PC-9 (cell line): ENCODE results near the gene TTC7B. TPM values are rescaled to one million over a fixed set of nuclear protein-coding genes. Genes with fewer than 3 reads are reported as not detected.

ENCODE experiments used
- BruUV-seq: library from RNA; stranded (reverse); fragments of 400-500 nt; replicated peaks from 2 replicates; lab custom pipeline; 2021; lab: Mats Ljungman, UMichigan
- CTCF ChIA-PET: fragments of 300-600 bp; sonication (Branson Sonifier 250); formaldehyde crosslinking; loops from one replicate; lab custom pipeline; 2022; ENCODE audit warnings: antibody characterized with exemption; lab: Charles Lee
- POLR2A ChIA-PET: fragments of 300-600 bp; sonication (Branson Sonifier 250); formaldehyde crosslinking; loops from one replicate; lab custom pipeline; 2022; ENCODE audit warnings: antibody characterized with exemption; ENCODE audit not compliant: unreplicated experiment; lab: Charles Lee
- DNase-seq, 2 experiments: peaks; one replicate each; pipeline versions ENCODE4 v3.0.0 to v3.0.0-alpha.2; 2015 to 2022; ENCODE audit warnings: mixed read lengths in 1 of 2
- H2AFZ ChIP-seq: fragments of 200-600 bp; sonication (generic); 2 replicates; pipeline ENCODE4 v1.8.1; 2017; ENCODE audit warnings: antibody characterized with exemption
- H3F3A ChIP-seq: fragments of 200-600 bp; sonication (generic); 2 replicates; pipeline ENCODE4 v1.8.1; 2017; ENCODE audit warnings: antibody characterized with exemption, mild to moderate bottlenecking, low read depth; ENCODE audit not compliant: insufficient read depth
- H3K27ac ChIP-seq: fragments of 200-600 bp; sonication (generic); 2 replicates; pipeline ENCODE4 v1.6.1; 2016; ENCODE audit warnings: mixed run types
- H3K27me3 ChIP-seq: fragments of 200-600 bp; sonication (generic); 2 replicates; pipeline ENCODE4 v1.6.1; 2016; ENCODE audit warnings: low read depth, mixed run types; ENCODE audit not compliant: insufficient read depth
- H3K36me3 ChIP-seq: fragments of 200-600 bp; sonication (generic); 2 replicates; pipeline ENCODE4 v1.6.1; 2016; ENCODE audit warnings: low read depth, mixed run types
- H3K4me1 ChIP-seq: fragments of 200-600 bp; sonication (generic); replicated peaks from 2 replicates; pipeline ENCODE4 v1.6.1; 2016; ENCODE audit warnings: mixed run types; ENCODE audit not compliant: insufficient read depth
- H3K4me2 ChIP-seq: fragments of 200-600 bp; sonication (generic); 2 replicates; pipeline ENCODE4 v1.6.1; 2017; ENCODE audit warnings: mixed run types
- H3K4me3 ChIP-seq: fragments of 200-600 bp; sonication (generic); 2 replicates; pipeline ENCODE4 v1.6.1; 2016; ENCODE audit warnings: mixed run types
- H3K79me2 ChIP-seq: fragments of 200-600 bp; sonication (generic); 2 replicates; pipeline ENCODE4 v1.6.1; 2017; ENCODE audit warnings: low read depth, mixed run types
- H3K9me2 ChIP-seq: fragments of 200-600 bp; sonication (generic); 2 replicates; pipeline ENCODE4 v1.8.1; 2017; ENCODE audit warnings: mild to moderate bottlenecking; ENCODE audit not compliant: insufficient read depth
- H3K9me3 ChIP-seq: fragments of 200-600 bp; sonication (generic); 2 replicates; pipeline ENCODE4 v1.8.1; 2016; ENCODE audit warnings: low read depth; ENCODE audit not compliant: insufficient read depth
- H4K20me1 ChIP-seq: fragments of 200-600 bp; sonication (generic); 2 replicates; pipeline ENCODE4 v1.8.1; 2017; ENCODE audit not compliant: insufficient read depth
- CTCF ChIP-seq: fragments of 200-600 bp; sonication (generic); conservative IDR thresholded peaks from 2 replicates; pipeline ENCODE4 v1.6.1; 2017; ENCODE audit warnings: mixed run types, antibody characterized with exemption, mild to moderate bottlenecking, moderate library complexity
- EZH2 ChIP-seq: fragments of 200-600 bp; sonication (generic); IDR thresholded peaks from 2 replicates; pipeline ENCODE4 v1.8.0; 2017; ENCODE audit warnings: antibody characterized with exemption, low read depth
- intact Hi-C: fragments of 100-400 bp; cut with micrococcal nuclease; formaldehyde crosslinking; loops from one replicate; pipeline ENCODE4 v1.10.0; 2022; ENCODE audit not compliant: unreplicated experiment
- total RNA-seq: library from RNA; stranded (reverse); gene quantifications from 2 replicates; pipeline ENCODE4 v1.2.3, GENCODE V29; 2021

TTC7B gene
- total RNA-seq, 1 experiment from 2014 or later: 6.8 TPM

GRCh38 chr14:90495357-90496276, 320.6 kb downstream of the TTC7B start:
- intact Hi-C loops: loop anchor here (1.0 kb wide), 1 partner anchor 15 kb away; no protein-coding TSS in a partner anchor
- ChIA-PET CTCF (no interaction called here), POLR2A (no interaction called here)
- BruUV-seq: no TSS peak
- Histone ChIP-seq H3K36me3 (no peaks in the 10 kb centered on the region), H3K9me2 (no peaks in the 10 kb centered on the region), H3K4me1 (no peaks in the 10 kb centered on the region), H3F3A (no peaks in the 10 kb centered on the region), H3K4me3 (no peak overlapping the region), H3K79me2 (no peaks in the 10 kb centered on the region), H3K9me3 (no peaks in the 10 kb centered on the region), H4K20me1 (no peaks in the 10 kb centered on the region), H3K27me3 (no peaks in the 10 kb centered on the region), H3K27ac (no peak overlapping the region), H3K4me2 (no peak overlapping the region), H2AFZ (no peak overlapping the region)
- DNase-seq: no peak
- no peak for TF ChIP-seq EZH2
- TF ChIP-seq CTCF: no peak

GRCh38 chr14:90491911-90492531, 324.2 kb downstream of the TTC7B start:
- CTCF ChIA-PET: no interaction called here
- H3K4me1 ChIP-seq: no peaks in the 10 kb centered on the region
- H3K9me3 ChIP-seq: no peaks in the 10 kb centered on the region
- H3K9me2 ChIP-seq: no peaks in the 10 kb centered on the region
- no peak for DNase-seq
- no peak overlapping the region for H3K27ac ChIP-seq
- H2AFZ ChIP-seq: no peak overlapping the region
- no peaks in the 10 kb centered on the region for H3K27me3 ChIP-seq
- no peak overlapping the region for H3K4me2 ChIP-seq
- POLR2A ChIA-PET: no interaction called here
- no TSS peak for BruUV-seq
- TF ChIP-seq CTCF (no peak), EZH2 (no peak)
- no peaks in the 10 kb centered on the region for H3K79me2 ChIP-seq
- no peak overlapping the region for H3K4me3 ChIP-seq
- H3F3A ChIP-seq: no peaks in the 10 kb centered on the region
- no peaks in the 10 kb centered on the region for H4K20me1 ChIP-seq
- intact Hi-C loops: no loop called here
- H3K36me3 ChIP-seq: no peaks in the 10 kb centered on the region

DNA sequence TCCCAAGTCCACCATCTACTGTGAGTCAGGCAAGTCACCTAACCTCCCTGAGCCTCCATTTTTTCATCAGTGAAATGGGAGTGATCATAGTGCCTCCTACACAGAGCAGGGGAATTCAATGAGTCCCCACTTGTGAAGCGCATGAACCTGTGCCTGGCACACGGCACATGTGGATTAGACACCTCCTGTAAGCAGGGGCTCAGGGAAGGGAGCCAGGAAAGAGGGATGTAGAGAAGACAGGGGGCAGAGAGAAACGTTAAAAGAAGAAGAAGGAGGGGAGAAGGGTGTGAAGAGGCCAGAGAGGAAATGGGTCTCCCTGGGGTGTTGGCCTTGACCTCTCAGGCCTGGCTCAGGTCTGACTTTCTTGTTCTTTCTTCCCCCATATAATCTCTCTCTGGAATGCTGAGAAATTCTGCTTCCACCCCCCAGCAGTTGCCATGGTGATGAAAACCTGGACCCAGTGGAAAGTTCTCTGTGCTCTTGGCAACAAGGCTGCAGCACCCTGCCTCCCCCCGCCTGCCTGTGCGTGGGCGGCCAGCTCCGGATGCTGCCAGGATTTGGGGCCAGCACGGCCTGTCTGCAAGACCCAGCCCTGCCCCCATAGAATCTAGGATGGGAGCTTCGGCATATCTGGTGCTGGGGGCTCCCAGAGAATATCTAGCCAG, 324.9 kb downstream of the TTC7B start:
- POLR2A ChIA-PET: no interaction called here
- H3K27me3 ChIP-seq: no peaks in the 10 kb centered on the region
- no TSS peak for BruUV-seq

More for the DNA sequence above, 324.9 kb downstream of the TTC7B start:
- no peak overlapping the region for H2AFZ ChIP-seq
- H3K27ac ChIP-seq: no peak overlapping the region
- no peaks in the 10 kb centered on the region for H3K9me2 ChIP-seq
- no peaks in the 10 kb centered on the region for H3K4me1 ChIP-seq
- H3K4me3 ChIP-seq: no peak overlapping the region
- DNase-seq: no peak
- intact Hi-C loops: no loop called here
- TF ChIP-seq CTCF (no peak), EZH2 (no peak)
- H4K20me1 ChIP-seq: no peaks in the 10 kb centered on the region
- H3K4me2 ChIP-seq: no peak overlapping the region
- no peaks in the 10 kb centered on the region for H3K36me3 ChIP-seq
- H3K9me3 ChIP-seq: no peaks in the 10 kb centered on the region
- CTCF ChIA-PET: no interaction called here
- no peaks in the 10 kb centered on the region for H3F3A ChIP-seq
- no peaks in the 10 kb centered on the region for H3K79me2 ChIP-seq
